NCI-H446 (cell line): ENCODE measurements around the gene IL23A.
"Not testable (repeated sequence)": the region's sequence is repeated elsewhere in the genome, so short reads cannot be mapped to it uniquely, and the experiment has no call there.

Experiments used
- DNase-seq, 2 experiments: peaks; one replicate each; lab custom pipeline; 2025; lab: John Stamatoyannopoulos, UW

The IL23A gene

GRCh38 chr12:56326126-56326525 lies 12.6 kb upstream of the IL23A start:
- DNase-seq: no peak

- peak in 1 of 2 experiments; percentile 9 for DNase-seq
Observed at GRCh38 chr12:56326533-56326932, 12.2 kb upstream of the IL23A start.

GRCh38 chr12:56330936-56331490 lies 7.7 kb upstream of the IL23A start:
- DNase-seq: no peak

GRCh38 chr12:56332512-56333196 lies 6.0 kb upstream of the IL23A start:
- no peak for DNase-seq

GRCh38 chr12:56333197-56333678 lies 5.4 kb upstream of the IL23A start:
- DNase-seq: no peak

GRCh38 chr12:56333679-56334489 lies 4.8 kb upstream of the IL23A start, which contains the start of gene PAN2:
TSS of gene PAN2 (minus strand) at chr12:56334000. CDS start at chr12:56333094, 906 bp downstream.
- DNase-seq: peak; percentile 94 to 97

- DNase-seq: no peak
Observed at GRCh38 chr12:56334490-56334793, 4.2 kb upstream of the IL23A start.

- DNase-seq: not testable (repeated sequence)
Observed at GRCh38 chr12:56335527-56335926, 3.2 kb upstream of the IL23A start.

- DNase-seq: no peak
Observed at GRCh38 chr12:56336361-56337167, 2.1 kb upstream of the IL23A start.

- DNase-seq: no peak
Observed at GRCh38 chr12:56337753-56338251, 882 bp upstream of the IL23A start.

- DNase-seq: no peak
Observed at GRCh38 chr12:56339158-56339422, 406 bp downstream of the IL23A start.

GRCh38 chr12:56341616-56342015 lies 2.9 kb downstream of the IL23A start:
- DNase-seq: no peak

- DNase-seq: not testable (repeated sequence)
Observed at GRCh38 chr12:56342290-56342689, 3.6 kb downstream of the IL23A start.

- DNase-seq: no peak
Observed at GRCh38 chr12:56346675-56347074, 8.0 kb downstream of the IL23A start.

GRCh38 chr12:56347255-56347654 lies 8.6 kb downstream of the IL23A start:
- DNase-seq: not testable (repeated sequence)

- DNase-seq: no peak
Observed at GRCh38 chr12:56348776-56349175, 10.1 kb downstream of the IL23A start.

GRCh38 chr12:56350662-56351061 lies 12.0 kb downstream of the IL23A start:
- DNase-seq: no peak

GRCh38 chr12:56351325-56351724 lies 12.6 kb downstream of the IL23A start:
- DNase-seq: no peak

GRCh38 chr12:56358836-56359532 lies 20.3 kb downstream of the IL23A start:
- DNase-seq: no peak

- DNase-seq: peak; percentile 95 to 99
Observed at GRCh38 chr12:56359851-56360767, 21.4 kb downstream of the IL23A start, which contains the start of gene STAT2. TSS of gene STAT2 (minus strand) at chr12:56360107. CDS start at chr12:56356571, 3,536 bp downstream.
